Choroid plexus epithelial cell (primary cell): Measurements from ENCODE around the gene GNA12.

ENCODE experiments used
- DNase-seq: peaks from one replicate; pipeline ENCODE4 v3.0.0-alpha.2; 2010; ENCODE audit warnings: low read depth
- H3K4me3 ChIP-seq: 2 replicates; pipeline ENCODE4 v1.5.1; 2011; ENCODE audit warnings: low read depth, mild to moderate bottlenecking, control low read depth, low read length, moderate library complexity
- TF ChIP-seq, protein P1 (sequence below): conservative IDR thresholded peaks from 2 replicates; pipeline ENCODE4 v1.5.1; 2011; ENCODE audit warnings: low read depth, mild to moderate bottlenecking, control low read depth, inconsistent platforms, low read length, moderate library complexity

The GNA12 gene

GRCh38 chr7:2706685-2707126 is 137.4 kb downstream of the GNA12 start:
- TF ChIP-seq, protein P1, sequence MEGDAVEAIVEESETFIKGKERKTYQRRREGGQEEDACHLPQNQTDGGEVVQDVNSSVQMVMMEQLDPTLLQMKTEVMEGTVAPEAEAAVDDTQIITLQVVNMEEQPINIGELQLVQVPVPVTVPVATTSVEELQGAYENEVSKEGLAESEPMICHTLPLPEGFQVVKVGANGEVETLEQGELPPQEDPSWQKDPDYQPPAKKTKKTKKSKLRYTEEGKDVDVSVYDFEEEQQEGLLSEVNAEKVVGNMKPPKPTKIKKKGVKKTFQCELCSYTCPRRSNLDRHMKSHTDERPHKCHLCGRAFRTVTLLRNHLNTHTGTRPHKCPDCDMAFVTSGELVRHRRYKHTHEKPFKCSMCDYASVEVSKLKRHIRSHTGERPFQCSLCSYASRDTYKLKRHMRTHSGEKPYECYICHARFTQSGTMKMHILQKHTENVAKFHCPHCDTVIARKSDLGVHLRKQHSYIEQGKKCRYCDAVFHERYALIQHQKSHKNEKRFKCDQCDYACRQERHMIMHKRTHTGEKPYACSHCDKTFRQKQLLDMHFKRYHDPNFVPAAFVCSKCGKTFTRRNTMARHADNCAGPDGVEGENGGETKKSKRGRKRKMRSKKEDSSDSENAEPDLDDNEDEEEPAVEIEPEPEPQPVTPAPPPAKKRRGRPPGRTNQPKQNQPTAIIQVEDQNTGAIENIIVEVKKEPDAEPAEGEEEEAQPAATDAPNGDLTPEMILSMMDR = no peak
- DNase-seq = no peak
- no peak overlapping the region for H3K4me3 ChIP-seq

- TF ChIP-seq, protein P1 = no peak
- DNase-seq = no peak
- no peak overlapping the region for H3K4me3 ChIP-seq
Measured at GRCh38 chr7:2705371-2706096, 138.6 kb downstream of the GNA12 start.

GRCh38 chr7:2702594-2702957 is 141.5 kb downstream of the GNA12 start:
- no peak for DNase-seq
- TF ChIP-seq, protein P1 = no peak
- no peak overlapping the region for H3K4me3 ChIP-seq

GRCh38 chr7:2701832-2702593 is 142.1 kb downstream of the GNA12 start:
- TF ChIP-seq, protein P1 = no peak
- no peak overlapping the region for H3K4me3 ChIP-seq
- DNase-seq = peak; percentile 26

- no peak for DNase-seq
- H3K4me3 ChIP-seq = no peak overlapping the region
- TF ChIP-seq, protein P1 = no peak
Measured at GRCh38 chr7:2701424-2701823, 142.7 kb downstream of the GNA12 start.

GRCh38 chr7:2700141-2700850 is 143.8 kb downstream of the GNA12 start:
- DNase-seq = no peak
- TF ChIP-seq, protein P1 = no peak
- no peak overlapping the region for H3K4me3 ChIP-seq
